Type B pancreatic cell (in vitro differentiated cells): ENCODE measurements around the gene UBAC2. TPM values are rescaled to one million over a fixed set of nuclear protein-coding genes. Genes with fewer than 3 reads are reported as not detected.
"Not testable (repeated sequence)": the region's sequence is repeated elsewhere in the genome, so short reads cannot be mapped to it uniquely, and the experiment has no call there.

Experiments used
- DNase-seq: peaks from one replicate; pipeline ENCODE4 v3.0.0; 2021; ENCODE audit warnings: mixed read lengths; ENCODE audit not compliant: unreplicated experiment; ENCODE audit errors: extremely low spot score
- H3K27ac Mint-ChIP-seq: 2 replicates; pipeline ENCODE4 v1.8.0; 2021; ENCODE audit warnings: mild to moderate bottlenecking, mixed read lengths
- H3K27me3 Mint-ChIP-seq: 2 replicates; pipeline ENCODE4 v1.8.0; 2021; ENCODE audit warnings: mixed read lengths
- H3K36me3 Mint-ChIP-seq: 2 replicates; pipeline ENCODE4 v1.8.0; 2021; ENCODE audit warnings: mixed read lengths
- H3K4me1 Mint-ChIP-seq: one replicate; pipeline ENCODE4 v1.8.0; 2021; ENCODE audit warnings: mixed read lengths; ENCODE audit not compliant: unreplicated experiment
- H3K4me3 Mint-ChIP-seq: 2 replicates; pipeline ENCODE4 v1.8.0; 2021; ENCODE audit warnings: mild to moderate bottlenecking, mixed read lengths
- H3K9me3 Mint-ChIP-seq: 2 replicates; pipeline ENCODE4 v1.8.0; 2021; ENCODE audit warnings: mixed read lengths
- total RNA-seq: library from RNA; stranded (reverse); gene quantifications from 2 replicates; pipeline ENCODE4 v1.2.1, GENCODE V29; 2021; ENCODE audit warnings: low replicate concordance
- TF ChIP-seq, protein P1 (sequence below): fragments of 200-600 bp; sonication (generic); conservative IDR thresholded peaks from 2 replicates; pipeline ENCODE4 v1.5.0; 2021; ENCODE audit warnings: antibody characterized with exemption, mild to moderate bottlenecking

The UBAC2 gene
- total RNA-seq, 1 donor from 2014 or later = 66.0 TPM

GRCh38 chr13:99231721-99232120 lies 31.1 kb downstream of the UBAC2 start:
- Mint-ChIP-seq H3K36me3 (peaks cover 17% of the 10 kb centered on the region), H3K4me3 (no peak overlapping the region), H3K9me3 (peaks cover 4% of the 10 kb centered on the region), H3K27me3 (no peaks in the 10 kb centered on the region), H3K4me1 (peaks cover 20% of the 10 kb centered on the region), H3K27ac (no peak overlapping the region)
- TF ChIP-seq, protein P1, sequence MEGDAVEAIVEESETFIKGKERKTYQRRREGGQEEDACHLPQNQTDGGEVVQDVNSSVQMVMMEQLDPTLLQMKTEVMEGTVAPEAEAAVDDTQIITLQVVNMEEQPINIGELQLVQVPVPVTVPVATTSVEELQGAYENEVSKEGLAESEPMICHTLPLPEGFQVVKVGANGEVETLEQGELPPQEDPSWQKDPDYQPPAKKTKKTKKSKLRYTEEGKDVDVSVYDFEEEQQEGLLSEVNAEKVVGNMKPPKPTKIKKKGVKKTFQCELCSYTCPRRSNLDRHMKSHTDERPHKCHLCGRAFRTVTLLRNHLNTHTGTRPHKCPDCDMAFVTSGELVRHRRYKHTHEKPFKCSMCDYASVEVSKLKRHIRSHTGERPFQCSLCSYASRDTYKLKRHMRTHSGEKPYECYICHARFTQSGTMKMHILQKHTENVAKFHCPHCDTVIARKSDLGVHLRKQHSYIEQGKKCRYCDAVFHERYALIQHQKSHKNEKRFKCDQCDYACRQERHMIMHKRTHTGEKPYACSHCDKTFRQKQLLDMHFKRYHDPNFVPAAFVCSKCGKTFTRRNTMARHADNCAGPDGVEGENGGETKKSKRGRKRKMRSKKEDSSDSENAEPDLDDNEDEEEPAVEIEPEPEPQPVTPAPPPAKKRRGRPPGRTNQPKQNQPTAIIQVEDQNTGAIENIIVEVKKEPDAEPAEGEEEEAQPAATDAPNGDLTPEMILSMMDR = no peak
- no peak for DNase-seq

DNA sequence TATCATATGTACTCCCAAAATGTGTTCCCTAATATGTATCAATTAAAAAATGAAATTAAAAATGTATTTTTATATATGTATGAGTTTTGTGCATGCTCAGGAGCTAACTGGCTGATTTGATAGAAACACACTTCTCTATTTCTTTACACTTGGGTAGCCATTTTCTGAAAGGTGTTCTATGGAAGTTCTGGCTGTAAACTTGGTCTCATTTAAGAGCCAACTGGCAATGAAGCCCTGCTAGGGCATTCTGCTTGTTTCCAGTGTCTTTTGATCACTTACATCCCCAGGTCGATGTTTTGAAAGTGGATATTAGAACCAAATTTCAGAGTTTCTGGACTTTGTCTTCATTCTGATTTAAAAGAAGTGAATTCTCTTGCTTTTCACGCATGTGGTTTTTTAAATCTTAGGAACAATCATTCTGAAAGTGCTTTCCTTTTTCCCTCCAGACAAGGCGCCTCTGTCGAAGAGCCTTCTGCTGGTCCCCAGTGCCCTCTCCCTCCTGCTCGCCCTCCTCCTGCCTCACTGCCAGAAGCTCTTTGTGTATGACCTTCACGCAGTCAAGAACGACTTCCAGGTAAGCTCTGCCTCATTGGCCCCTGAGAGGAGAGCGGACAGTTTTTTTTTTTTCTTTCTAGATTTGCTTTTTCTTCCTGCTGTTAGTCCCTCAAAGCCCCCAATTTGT lies 37.5 kb downstream of the UBAC2 start:
- DNase-seq = no peak
- Mint-ChIP-seq H3K4me1 (no peaks in the 10 kb centered on the region), H3K27me3 (no peaks in the 10 kb centered on the region), H3K9me3 (no peaks in the 10 kb centered on the region), H3K36me3 (peaks cover 26% of the 10 kb centered on the region), H3K27ac (no peak overlapping the region), H3K4me3 (no peak overlapping the region)
- TF ChIP-seq, protein P1 = no peak

- Mint-ChIP-seq H3K4me3 (no peak overlapping the region), H3K36me3 (peaks cover 40% of the 10 kb centered on the region), H3K27me3 (no peaks in the 10 kb centered on the region), H3K9me3 (no peaks in the 10 kb centered on the region), H3K4me1 (no peaks in the 10 kb centered on the region), H3K27ac (no peak overlapping the region)
- DNase-seq = no peak
- TF ChIP-seq, protein P1 = no peak
These were observed 45.4 kb downstream of the UBAC2 start for GRCh38 chr13:99246100-99246499.

GRCh38 chr13:99249178-99249577 lies 48.5 kb downstream of the UBAC2 start:
- not testable (repeated sequence) for H3K9me3 Mint-ChIP-seq, H3K4me1 Mint-ChIP-seq, H3K27ac Mint-ChIP-seq, H3K27me3 Mint-ChIP-seq, H3K4me3 Mint-ChIP-seq, DNase-seq
- peaks cover 43% of the 10 kb centered on the region for H3K36me3 Mint-ChIP-seq

GRCh38 chr13:99249606-99250005 lies 49.0 kb downstream of the UBAC2 start:
- DNase-seq, H3K27me3 Mint-ChIP-seq, H3K4me1 Mint-ChIP-seq, H3K27ac Mint-ChIP-seq, H3K4me3 Mint-ChIP-seq, H3K9me3 Mint-ChIP-seq: not testable (repeated sequence)
- H3K36me3 Mint-ChIP-seq = peaks cover 44% of the 10 kb centered on the region

DNA sequence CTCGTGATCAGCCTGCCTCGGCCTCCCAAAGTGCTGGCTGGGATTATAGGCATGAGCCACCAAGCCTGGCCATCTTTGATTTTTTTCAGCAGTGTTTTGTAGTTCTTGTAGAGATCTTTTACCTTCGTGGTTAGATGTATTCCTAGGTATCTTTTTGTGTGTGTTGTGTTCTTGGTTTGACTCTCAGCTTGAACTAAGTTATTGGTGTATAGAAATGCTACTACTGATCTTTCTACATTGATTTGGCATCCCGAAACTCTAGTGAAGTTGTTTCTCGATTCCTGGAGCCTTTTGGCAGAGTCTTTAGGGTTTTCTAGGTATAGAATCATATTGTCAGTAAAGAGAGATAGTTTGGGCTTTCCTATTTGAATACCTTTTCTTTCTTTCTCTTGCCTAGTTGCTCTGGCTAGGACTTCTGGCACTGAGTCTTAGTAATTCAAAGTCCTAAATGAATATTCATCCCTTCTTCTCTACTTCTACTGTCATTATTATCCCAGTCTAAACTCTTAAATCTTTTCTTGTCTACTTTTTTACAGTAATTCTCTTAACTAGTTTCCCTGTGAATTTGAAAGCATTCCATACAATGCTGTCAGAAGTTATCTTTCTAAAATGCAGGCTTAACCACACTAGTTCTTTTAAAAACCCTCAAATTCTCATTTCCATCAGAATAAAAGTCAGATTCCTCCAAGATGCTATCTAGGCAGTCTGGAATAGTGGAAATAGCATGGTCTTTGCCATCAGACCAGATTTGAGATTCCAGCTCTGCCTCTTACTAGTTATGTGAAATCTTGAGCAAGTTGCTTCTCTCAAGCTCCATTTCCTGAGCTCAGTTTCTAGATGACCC lies 50.5 kb downstream of the UBAC2 start:
- no peak overlapping the region for H3K4me3 Mint-ChIP-seq
- H3K4me1 Mint-ChIP-seq = peaks cover 8% of the 10 kb centered on the region
- TF ChIP-seq, protein P1 = no peak
- no peaks in the 10 kb centered on the region for H3K27me3 Mint-ChIP-seq
- H3K9me3 Mint-ChIP-seq = no peaks in the 10 kb centered on the region
- H3K27ac Mint-ChIP-seq = no peak overlapping the region
- H3K36me3 Mint-ChIP-seq = peaks cover 49% of the 10 kb centered on the region
- DNase-seq = no peak
